Uterus (tissue), 2 donors: ENCODE data around the gene POLD4.

Source experiments
- POLR2A ChIP-seq, 2 donors: fragments of 450-650 bp; IDR thresholded peaks; one replicate each; pipeline ENCODE4 v1.6.1; 2016; ENCODE audit warnings: antibody characterized with exemption in 2 of 2, mild to moderate bottlenecking in 1 of 2, moderate library complexity in 1 of 2
- TF ChIP-seq, protein P1 (sequence below), 4 experiments: fragments of 200-600 bp in 2 of 4; fragments of 450-650 bp in 2 of 4; sonication (generic) in 2 of 4; IDR thresholded peaks; one replicate each; pipeline ENCODE4 v1.5.1; 2016 to 2019; ENCODE audit warnings: antibody characterized with exemption in 4 of 4, mild to moderate bottlenecking in 2 of 4, moderate library complexity in 1 of 4

DNA sequence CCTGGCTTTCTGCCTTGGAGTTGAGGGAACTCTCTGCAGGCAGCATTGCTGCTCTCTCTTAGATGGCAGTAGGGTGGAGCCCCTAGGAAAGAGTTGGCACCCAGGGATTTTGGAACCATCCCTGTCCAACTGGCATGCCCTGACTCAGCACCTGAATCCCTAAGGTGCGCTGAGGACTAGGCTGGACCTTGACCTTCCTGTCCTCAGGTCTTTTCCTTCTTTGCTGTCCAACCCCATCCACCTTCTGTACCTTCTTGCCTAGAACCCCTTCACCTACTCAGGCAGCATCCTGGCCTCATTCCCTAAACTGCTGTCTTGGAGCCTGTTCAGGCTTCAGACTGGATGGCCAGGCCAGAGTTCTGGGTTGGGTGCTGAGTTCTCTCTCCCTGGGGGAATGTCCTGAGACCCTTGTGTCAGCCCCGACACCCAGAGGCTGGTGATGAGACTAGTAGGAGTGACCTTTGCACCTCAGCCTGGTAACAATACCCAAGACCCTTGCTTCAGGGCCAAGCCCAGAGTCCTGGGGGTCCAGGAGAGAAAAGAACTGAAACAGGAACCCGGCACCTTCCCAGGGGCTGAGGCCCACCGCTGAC, 2.5 kb upstream of the POLD4 start:
- TF ChIP-seq, protein P1, sequence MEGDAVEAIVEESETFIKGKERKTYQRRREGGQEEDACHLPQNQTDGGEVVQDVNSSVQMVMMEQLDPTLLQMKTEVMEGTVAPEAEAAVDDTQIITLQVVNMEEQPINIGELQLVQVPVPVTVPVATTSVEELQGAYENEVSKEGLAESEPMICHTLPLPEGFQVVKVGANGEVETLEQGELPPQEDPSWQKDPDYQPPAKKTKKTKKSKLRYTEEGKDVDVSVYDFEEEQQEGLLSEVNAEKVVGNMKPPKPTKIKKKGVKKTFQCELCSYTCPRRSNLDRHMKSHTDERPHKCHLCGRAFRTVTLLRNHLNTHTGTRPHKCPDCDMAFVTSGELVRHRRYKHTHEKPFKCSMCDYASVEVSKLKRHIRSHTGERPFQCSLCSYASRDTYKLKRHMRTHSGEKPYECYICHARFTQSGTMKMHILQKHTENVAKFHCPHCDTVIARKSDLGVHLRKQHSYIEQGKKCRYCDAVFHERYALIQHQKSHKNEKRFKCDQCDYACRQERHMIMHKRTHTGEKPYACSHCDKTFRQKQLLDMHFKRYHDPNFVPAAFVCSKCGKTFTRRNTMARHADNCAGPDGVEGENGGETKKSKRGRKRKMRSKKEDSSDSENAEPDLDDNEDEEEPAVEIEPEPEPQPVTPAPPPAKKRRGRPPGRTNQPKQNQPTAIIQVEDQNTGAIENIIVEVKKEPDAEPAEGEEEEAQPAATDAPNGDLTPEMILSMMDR (IDR thresholded peaks at IDR 0.05): no peak
- no peak for TF ChIP-seq POLR2A (IDR thresholded peaks at IDR 0.05)
